Pancreas (tissue), 10 donors: ENCODE data around the gene KDM4E. TPM values are rescaled to one million over a fixed set of nuclear protein-coding genes. Genes with fewer than 3 reads are reported as not detected.
A peak's percentile ranks its signal among the peaks of the same experiment; 100 is the strongest.
"Not testable (repeated sequence)": the region's sequence is repeated elsewhere in the genome, so short reads cannot be mapped to it uniquely, and the experiment has no call there.

Experiments used
- ATAC-seq, 4 donors: fragments of 200-7000 bp; cut with Tn5 transposase; one replicate each; pipeline versions ENCODE4 v1.8.0 to v1.9.1; 2020; ENCODE audit warnings: mild to moderate bottlenecking in 4 of 4, moderate library complexity in 4 of 4
- DNase-seq, 6 donors: peaks; one replicate each; pipeline ENCODE4 v3.0.0-alpha.2; 2020
- FAIRE-seq: peaks from 2 replicates; lab custom pipeline; 2012; peaks lifted over from hg19 to GRCh38; lab: Jason Lieb, UNC
- H3K27ac ChIP-seq, 4 donors: fragments of 200-600 bp; sonication (generic); 1 replicate in 3 of 4; 2 replicates in 1 of 4; pipeline versions ENCODE4 v1.5.0 to v1.8.0; 2020
- H3K27me3 ChIP-seq, 4 donors: fragments of 200-600 bp; one replicate each; pipeline ENCODE4 v1.8.0; 2021
- H3K36me3 ChIP-seq, 3 donors: fragments of 200-600 bp; sonication (generic) in 1 of 3; one replicate each; pipeline versions ENCODE4 v1.5.0 to v1.8.0; 2020 to 2021
- H3K4me1 ChIP-seq, 3 donors: fragments of 200-600 bp; one replicate each; pipeline ENCODE4 v1.8.0; 2021
- H3K4me3 ChIP-seq, 4 donors: fragments of 200-600 bp; sonication (generic) in 2 of 4; one replicate each; pipeline versions ENCODE4 v1.5.0 to v1.8.0; 2020 to 2021
- H3K9me3 ChIP-seq, 4 donors: fragments of 200-600 bp; one replicate each; pipeline ENCODE4 v1.8.0; 2021
- WGBS, 2 donors: extraction: QIAGEN DNeasy Blood & Tissue Kit; methylation state at CpG; one replicate each; pipeline ENCODE4 v1.1.7; 2013; 5-methylcytosine and 5-hydroxymethylcytosine counted together
- intact Hi-C, 3 donors: fragments of 100-400 bp; cut with DNase I; formaldehyde crosslinking; loops; one replicate each; pipeline versions ENCODE4 v1.11.1 to v1.14.2; 2022
- polyA plus RNA-seq, 2 donors: library from polyadenylated mRNA; stranded (reverse); fragments of 200-250 nt; gene quantifications; one replicate each; pipeline ENCODE4 v1.2.3, GENCODE V29; 2013
- total RNA-seq, 6 donors: library from RNA; stranded (reverse); fragmentation: NEBNext Ultra II Directional in 4 of 6; extraction: Animal tissue kit (Norgen Biotek cat#: 25700) in 4 of 6; gene quantifications; one replicate each; pipeline versions ENCODE4 v1.2.1 to v1.2.4, GENCODE V29; 2021 to 2023
- TF ChIP-seq, protein P1 (sequence below), 4 donors: fragments of 200-600 bp; sonication (generic) in 3 of 4; IDR thresholded peaks; one replicate each; pipeline versions ENCODE4 v1.5.0 to v1.8.0; 2021; ENCODE audit warnings: antibody characterized with exemption in 4 of 4
- donor health status: healthy with polysubstance abuse.
- donor health status: DM: no; HTN: no; CAD: no; lungs with moderate emphysema.
- donor health status: DM: no; HTN: no; CAD: no.
- donor health status: control.
- donor health status: control.
- donor health status: Bipolar disorder and iron deficiency.
- donor health status: DM: yes; HTN: yes; CAD: no.
- donor health status: DM: no; HTN: no; CAD: no.
- donor health status: DM: no; HTN: no; CAD: no.
- donor health status: DM: yes; HTN: yes; CAD: no.

Gene KDM4E
- total and polyA plus RNA-seq, 8 donors: not detected

DNA sequence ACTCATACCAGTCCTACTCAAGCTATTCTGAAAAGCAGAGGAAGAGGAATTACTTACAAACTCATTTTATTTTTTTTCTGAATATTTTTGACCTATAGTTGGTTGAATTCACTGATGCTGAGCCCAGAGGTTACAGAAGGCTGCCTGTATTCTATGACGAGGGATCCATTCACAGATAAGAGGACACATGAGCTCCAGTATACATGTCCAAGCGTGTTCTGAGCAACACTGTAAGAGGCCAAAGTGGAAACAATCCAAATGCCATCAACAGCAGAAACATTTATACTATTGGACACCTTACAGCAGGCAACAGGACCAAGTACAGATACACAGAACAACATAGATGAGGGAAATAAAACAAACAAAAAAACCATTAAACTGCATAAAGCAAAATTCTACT lies 10.3 kb downstream of the KDM4E start:
- H3K4me3 ChIP-seq: no peak overlapping the region
- TF ChIP-seq, protein P1, sequence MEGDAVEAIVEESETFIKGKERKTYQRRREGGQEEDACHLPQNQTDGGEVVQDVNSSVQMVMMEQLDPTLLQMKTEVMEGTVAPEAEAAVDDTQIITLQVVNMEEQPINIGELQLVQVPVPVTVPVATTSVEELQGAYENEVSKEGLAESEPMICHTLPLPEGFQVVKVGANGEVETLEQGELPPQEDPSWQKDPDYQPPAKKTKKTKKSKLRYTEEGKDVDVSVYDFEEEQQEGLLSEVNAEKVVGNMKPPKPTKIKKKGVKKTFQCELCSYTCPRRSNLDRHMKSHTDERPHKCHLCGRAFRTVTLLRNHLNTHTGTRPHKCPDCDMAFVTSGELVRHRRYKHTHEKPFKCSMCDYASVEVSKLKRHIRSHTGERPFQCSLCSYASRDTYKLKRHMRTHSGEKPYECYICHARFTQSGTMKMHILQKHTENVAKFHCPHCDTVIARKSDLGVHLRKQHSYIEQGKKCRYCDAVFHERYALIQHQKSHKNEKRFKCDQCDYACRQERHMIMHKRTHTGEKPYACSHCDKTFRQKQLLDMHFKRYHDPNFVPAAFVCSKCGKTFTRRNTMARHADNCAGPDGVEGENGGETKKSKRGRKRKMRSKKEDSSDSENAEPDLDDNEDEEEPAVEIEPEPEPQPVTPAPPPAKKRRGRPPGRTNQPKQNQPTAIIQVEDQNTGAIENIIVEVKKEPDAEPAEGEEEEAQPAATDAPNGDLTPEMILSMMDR (IDR thresholded peaks at IDR 0.05): no peak
- ATAC-seq (no peak), DNase-seq (no peak), FAIRE-seq (no peak)
- no peaks in the 10 kb centered on the region for H3K27me3 ChIP-seq
- no peaks in the 10 kb centered on the region for H3K9me3 ChIP-seq
- WGBS, 2 donors: 78 to 91% methylated on average over 2 of the region's 2 CpGs
- intact Hi-C loops: no loop called here
- H3K36me3 ChIP-seq: no peaks in the 10 kb centered on the region
- H3K4me1 ChIP-seq: no peaks in the 10 kb centered on the region
- no peak overlapping the region for H3K27ac ChIP-seq

DNA sequence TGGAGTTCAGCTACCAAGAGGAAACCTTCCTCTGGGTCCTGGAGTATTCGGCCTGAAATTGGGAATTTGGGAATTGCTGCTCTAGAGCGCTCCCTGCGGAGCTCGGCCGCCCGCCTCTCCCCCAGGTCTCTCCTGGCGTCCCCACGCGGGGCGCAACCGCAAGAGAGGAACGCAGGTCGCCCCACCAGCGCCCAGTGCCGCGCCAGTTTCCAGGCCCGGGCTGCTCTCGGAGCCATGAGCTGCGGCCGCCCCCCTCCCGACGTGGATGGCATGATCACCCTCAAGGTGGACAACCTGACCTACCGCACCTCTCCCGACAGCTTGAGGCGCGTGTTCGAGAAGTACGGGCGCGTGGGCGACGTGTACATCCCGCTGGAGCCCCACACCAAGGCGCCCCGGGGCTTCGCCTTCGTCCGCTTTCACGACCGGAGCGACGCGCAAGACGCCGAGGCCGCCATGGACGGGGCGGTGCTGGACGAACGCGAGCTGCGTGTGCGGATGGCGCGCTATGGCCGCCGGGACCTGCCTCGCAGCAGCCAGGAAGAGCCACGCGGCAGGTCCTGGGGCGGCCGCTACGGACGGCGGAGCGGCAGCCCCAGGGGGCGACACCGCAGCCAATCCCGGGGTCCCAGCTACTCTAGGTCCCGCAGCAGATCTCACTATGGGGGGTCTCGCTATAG lies 12.4 kb downstream of the KDM4E start:
- DNase-seq (peak in 1 of 6 donors; percentile 29), ATAC-seq (peak; percentile 38 to 90 (median 66))
- H3K27me3 ChIP-seq, H3K9me3 ChIP-seq, H3K36me3 ChIP-seq, H3K27ac ChIP-seq, intact Hi-C loops, FAIRE-seq, H3K4me1 ChIP-seq: not testable (repeated sequence)
- 12 to 18% methylated on average over 64 to 71 of the region's 71 CpGs for WGBS, 2 donors
- peak overlapping the region; percentile 10 to 31 (median 24) for H3K4me3 ChIP-seq

DNA sequence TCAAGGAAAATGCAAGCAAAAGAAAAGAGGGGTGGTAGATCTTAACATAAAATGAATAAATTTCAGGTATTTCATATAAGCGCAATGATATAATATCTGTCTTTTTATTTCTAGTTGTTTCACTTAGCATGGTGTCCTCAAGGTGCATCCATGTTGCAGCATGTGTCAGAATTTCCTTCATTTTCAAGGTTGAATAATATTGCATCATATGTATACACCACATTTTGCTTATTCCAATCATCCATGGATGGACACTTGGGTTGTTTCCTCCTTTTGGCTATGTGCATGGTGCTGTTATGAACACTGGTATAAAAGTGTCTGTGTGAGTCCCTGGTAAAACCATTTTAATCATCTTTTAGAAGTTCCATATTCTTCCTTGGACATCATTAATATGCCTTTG lies 17.2 kb downstream of the KDM4E start:
- intact Hi-C loops: no loop called here
- FAIRE-seq (no peak), ATAC-seq (no peak), DNase-seq (no peak)
- H3K27ac ChIP-seq: no peak overlapping the region
- H3K27me3 ChIP-seq: no peaks in the 10 kb centered on the region
- TF ChIP-seq, protein P1 (IDR thresholded peaks at IDR 0.05): no peak
- no peak overlapping the region for H3K4me3 ChIP-seq
- H3K9me3 ChIP-seq: no peaks in the 10 kb centered on the region
- no peaks in the 10 kb centered on the region for H3K36me3 ChIP-seq
- H3K4me1 ChIP-seq: no peaks in the 10 kb centered on the region
- WGBS, 2 donors: 97% methylated on average over 1 of the region's 1 CpG

DNA sequence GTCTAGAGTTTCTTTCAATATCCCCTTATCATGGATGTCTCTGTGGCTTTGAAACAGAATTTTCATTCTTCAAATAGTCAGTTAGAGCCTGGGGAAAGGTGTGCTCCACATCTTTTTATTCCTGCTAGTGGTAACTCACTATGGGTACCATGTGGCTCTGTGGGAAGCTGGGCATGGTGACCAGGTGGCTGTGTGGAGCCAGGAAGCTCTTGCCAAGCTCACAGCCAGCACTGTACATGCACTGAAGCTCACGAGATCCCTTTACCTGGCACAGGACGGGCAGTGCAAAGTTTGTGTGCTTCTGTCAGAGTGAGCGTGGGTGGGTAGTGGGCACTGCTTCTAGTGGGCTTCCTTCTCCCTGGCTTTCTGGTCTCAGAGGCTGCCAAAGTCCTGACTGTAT lies 17.8 kb downstream of the KDM4E start:
- 46 to 53% methylated on average over 3 of the region's 3 CpGs for WGBS, 2 donors
- DNase-seq (peak in 3 of 6 donors; percentile 26 to 35 (median 34)), ATAC-seq (peak in 2 of 4 donors; percentile 69 to 83), FAIRE-seq (no peak)
- no peaks in the 10 kb centered on the region for H3K27me3 ChIP-seq
- no peaks in the 10 kb centered on the region for H3K9me3 ChIP-seq
- TF ChIP-seq, protein P1 (IDR thresholded peaks at IDR 0.05): no peak
- H3K4me3 ChIP-seq: no peak overlapping the region
- H3K36me3 ChIP-seq: no peaks in the 10 kb centered on the region
- no peak overlapping the region for H3K27ac ChIP-seq
- H3K4me1 ChIP-seq: no peaks in the 10 kb centered on the region
- intact Hi-C loops: no loop called here

DNA sequence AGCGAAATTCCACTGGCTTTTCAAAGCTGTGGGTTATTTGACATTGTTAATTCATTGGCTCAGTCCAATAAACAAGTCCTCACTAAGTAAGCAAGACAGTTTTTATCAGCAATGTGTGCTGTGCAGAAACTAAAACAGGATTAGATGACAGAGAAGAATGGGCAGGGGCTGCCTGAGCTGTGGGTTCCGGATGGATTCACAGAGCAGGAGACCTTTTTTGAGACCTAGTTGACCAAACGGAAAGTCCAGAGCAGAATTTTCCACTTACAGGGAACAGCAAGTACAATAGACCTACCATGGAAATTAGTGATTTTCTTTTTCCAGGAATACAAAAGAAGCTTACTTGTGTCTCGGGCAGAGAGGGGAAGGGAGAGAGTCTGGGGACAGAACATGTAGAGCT lies 19.0 kb downstream of the KDM4E start:
- H3K27ac ChIP-seq: no peak overlapping the region
- no peaks in the 10 kb centered on the region for H3K36me3 ChIP-seq
- FAIRE-seq (no peak), ATAC-seq (no peak), DNase-seq (no peak)
- TF ChIP-seq, protein P1 (IDR thresholded peaks at IDR 0.05): no peak
- H3K9me3 ChIP-seq: no peaks in the 10 kb centered on the region
- no peak overlapping the region for H3K4me3 ChIP-seq
- intact Hi-C loops: no loop called here
- no peaks in the 10 kb centered on the region for H3K4me1 ChIP-seq
- WGBS, 2 donors: 53 to 57% methylated on average over 4 of the region's 4 CpGs
- H3K27me3 ChIP-seq: no peaks in the 10 kb centered on the region
